KMS-11 (cell line): ENCODE results near the gene ALDOB.

ENCODE experiments used
- H2AFZ ChIP-seq: fragments of 200-600 bp; sonication (generic); 2 replicates; pipeline ENCODE4 v1.6.1; 2016; ENCODE audit warnings: antibody characterized with exemption, mixed run types, low read depth
- H3K27ac ChIP-seq: fragments of 200-600 bp; sonication (generic); 2 replicates; pipeline ENCODE4 v1.6.1; 2016; ENCODE audit warnings: mild to moderate bottlenecking, mixed run types
- H3K27me3 ChIP-seq: fragments of 200-600 bp; sonication (generic); 2 replicates; pipeline ENCODE4 v1.6.1; 2017; ENCODE audit warnings: mild to moderate bottlenecking, low read depth, mixed run types, moderate library complexity; ENCODE audit not compliant: insufficient read depth
- H3K36me3 ChIP-seq: fragments of 200-600 bp; sonication (generic); 2 replicates; pipeline ENCODE4 v1.6.1; 2017; ENCODE audit warnings: mild to moderate bottlenecking, mixed run types; ENCODE audit not compliant: insufficient read depth
- H3K4me1 ChIP-seq: fragments of 200-600 bp; sonication (generic); 2 replicates; pipeline ENCODE4 v1.6.1; 2016; ENCODE audit warnings: mild to moderate bottlenecking, low read depth, mixed run types; ENCODE audit not compliant: poor library complexity, severe bottlenecking
- H3K4me2 ChIP-seq: fragments of 200-600 bp; sonication (generic); 2 replicates; pipeline ENCODE4 v1.7.0; 2016; ENCODE audit warnings: mild to moderate bottlenecking, mixed run types
- H3K4me3 ChIP-seq: fragments of 200-600 bp; sonication (generic); IDR thresholded peaks from 2 replicates; pipeline ENCODE4 v1.6.1; 2017; ENCODE audit warnings: low read depth, low read length, mixed read lengths; ENCODE audit not compliant: insufficient read depth
- H3K79me2 ChIP-seq: fragments of 200-600 bp; sonication (generic); 2 replicates; pipeline ENCODE4 v1.6.1; 2016; ENCODE audit warnings: low read depth, mixed run types; ENCODE audit not compliant: insufficient read depth
- H3K9ac ChIP-seq: fragments of 200-600 bp; sonication (generic); 2 replicates; pipeline ENCODE4 v1.6.1; 2016; ENCODE audit warnings: mild to moderate bottlenecking, mixed run types
- H4K20me1 ChIP-seq: fragments of 200-600 bp; sonication (generic); 2 replicates; pipeline ENCODE4 v1.6.1; 2016; ENCODE audit warnings: mild to moderate bottlenecking, mixed run types; ENCODE audit not compliant: insufficient read depth
- TF ChIP-seq, protein P1 (sequence below): fragments of 200-600 bp; sonication (generic); conservative IDR thresholded peaks from 2 replicates; pipeline ENCODE4 v1.6.1; 2017; ENCODE audit warnings: low read depth, mild to moderate bottlenecking, antibody characterized with exemption, low read length, moderate library complexity, mixed read lengths

The ALDOB gene

DNA sequence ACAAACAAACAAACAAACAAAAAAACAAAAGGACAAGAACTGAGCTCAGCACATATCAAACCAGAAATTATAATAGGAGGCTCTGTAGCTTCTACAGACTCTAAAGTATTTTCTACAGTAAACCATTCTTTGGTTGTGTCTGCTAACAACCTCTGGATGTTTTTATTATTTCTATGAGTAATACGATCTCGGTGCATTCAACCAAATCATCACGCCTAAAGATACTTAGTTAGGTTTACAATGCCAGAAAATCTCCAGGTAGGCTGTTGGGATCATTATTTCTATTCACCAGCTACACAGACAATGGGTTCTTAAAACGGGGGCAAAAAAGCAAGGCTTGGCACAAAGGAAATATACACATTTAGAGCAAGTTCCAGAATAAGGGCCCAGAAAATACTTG, 41.6 kb upstream of the ALDOB start:
- no peak overlapping the region for H3K27ac ChIP-seq
- H3K4me3 ChIP-seq, result no peak overlapping the region
- no peaks in the 10 kb centered on the region for H4K20me1 ChIP-seq
- H3K36me3 ChIP-seq, result no peaks in the 10 kb centered on the region
- H3K27me3 ChIP-seq, result no peaks in the 10 kb centered on the region
- H3K4me1 ChIP-seq, result no peaks in the 10 kb centered on the region
- no peak overlapping the region for H3K4me2 ChIP-seq
- no peaks in the 10 kb centered on the region for H3K79me2 ChIP-seq
- TF ChIP-seq, protein P1, sequence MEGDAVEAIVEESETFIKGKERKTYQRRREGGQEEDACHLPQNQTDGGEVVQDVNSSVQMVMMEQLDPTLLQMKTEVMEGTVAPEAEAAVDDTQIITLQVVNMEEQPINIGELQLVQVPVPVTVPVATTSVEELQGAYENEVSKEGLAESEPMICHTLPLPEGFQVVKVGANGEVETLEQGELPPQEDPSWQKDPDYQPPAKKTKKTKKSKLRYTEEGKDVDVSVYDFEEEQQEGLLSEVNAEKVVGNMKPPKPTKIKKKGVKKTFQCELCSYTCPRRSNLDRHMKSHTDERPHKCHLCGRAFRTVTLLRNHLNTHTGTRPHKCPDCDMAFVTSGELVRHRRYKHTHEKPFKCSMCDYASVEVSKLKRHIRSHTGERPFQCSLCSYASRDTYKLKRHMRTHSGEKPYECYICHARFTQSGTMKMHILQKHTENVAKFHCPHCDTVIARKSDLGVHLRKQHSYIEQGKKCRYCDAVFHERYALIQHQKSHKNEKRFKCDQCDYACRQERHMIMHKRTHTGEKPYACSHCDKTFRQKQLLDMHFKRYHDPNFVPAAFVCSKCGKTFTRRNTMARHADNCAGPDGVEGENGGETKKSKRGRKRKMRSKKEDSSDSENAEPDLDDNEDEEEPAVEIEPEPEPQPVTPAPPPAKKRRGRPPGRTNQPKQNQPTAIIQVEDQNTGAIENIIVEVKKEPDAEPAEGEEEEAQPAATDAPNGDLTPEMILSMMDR, result no peak
- H2AFZ ChIP-seq, result no peak overlapping the region
- H3K9ac ChIP-seq, result no peak overlapping the region

DNA sequence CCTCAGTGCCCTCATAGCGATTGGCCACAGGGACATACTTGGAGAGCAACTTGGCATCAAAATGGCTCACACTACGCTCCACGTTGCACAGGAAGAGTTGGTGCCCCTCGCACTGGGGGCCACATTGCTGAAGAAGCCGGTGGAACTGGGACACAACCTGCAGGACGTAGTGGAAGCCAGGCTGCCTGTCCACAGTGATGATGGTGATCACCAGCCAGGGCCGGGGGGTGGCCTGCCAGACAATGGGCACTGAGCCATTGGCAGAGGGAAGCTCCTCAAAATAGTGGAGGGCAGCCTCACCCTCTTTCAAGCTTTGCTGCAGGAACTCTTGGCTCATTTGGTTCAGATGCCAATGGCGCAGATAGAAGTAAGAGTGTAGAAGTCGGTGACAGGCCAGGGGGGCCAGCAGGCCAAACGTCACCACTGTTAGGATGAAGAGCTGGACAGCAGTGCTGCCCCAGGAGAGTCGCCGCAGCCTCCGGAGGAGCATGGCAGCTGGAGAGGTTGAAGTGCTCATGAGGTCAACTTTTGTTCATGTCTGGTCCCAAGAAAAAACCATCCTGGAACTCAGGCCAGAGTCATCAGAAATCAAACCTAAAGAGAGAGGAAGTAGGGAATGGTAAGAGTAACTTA, 41.1 kb upstream of the ALDOB start:
- Histone ChIP-seq H4K20me1 (no peaks in the 10 kb centered on the region), H3K9ac (no peak overlapping the region), H3K4me2 (no peak overlapping the region), H3K27ac (no peak overlapping the region), H3K27me3 (no peaks in the 10 kb centered on the region), H3K4me1 (no peaks in the 10 kb centered on the region), H3K4me3 (no peak overlapping the region), H3K79me2 (no peaks in the 10 kb centered on the region), H3K36me3 (no peaks in the 10 kb centered on the region), H2AFZ (no peak overlapping the region)
- TF ChIP-seq, protein P1, result no peak

DNA sequence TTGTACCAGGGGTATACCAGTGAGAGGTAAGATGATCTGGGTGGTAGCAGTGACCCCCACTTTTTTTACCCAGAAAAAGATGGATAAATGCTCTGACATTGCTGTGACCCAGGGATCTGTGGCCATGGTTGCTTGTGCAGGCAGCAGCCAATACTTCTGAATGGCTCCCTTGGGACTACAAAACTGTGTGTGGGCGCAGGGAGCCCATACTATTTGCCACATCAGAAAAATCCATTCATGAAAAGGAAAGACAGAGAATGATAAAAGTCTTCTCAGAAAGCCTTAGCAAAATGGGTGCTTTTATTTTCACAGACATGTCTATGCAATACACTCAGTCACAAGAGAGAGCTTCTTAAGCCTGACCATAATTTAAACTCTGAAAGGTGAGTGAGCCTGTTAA, 37.3 kb upstream of the ALDOB start:
- no peaks in the 10 kb centered on the region for H3K27me3 ChIP-seq
- TF ChIP-seq, protein P1, result no peak
- no peak overlapping the region for H3K27ac ChIP-seq
- H3K79me2 ChIP-seq, result no peaks in the 10 kb centered on the region
- no peaks in the 10 kb centered on the region for H4K20me1 ChIP-seq
- H3K4me3 ChIP-seq, result no peak overlapping the region
- no peak overlapping the region for H3K9ac ChIP-seq
- H3K36me3 ChIP-seq, result no peaks in the 10 kb centered on the region
- H3K4me1 ChIP-seq, result no peaks in the 10 kb centered on the region
- H3K4me2 ChIP-seq, result no peak overlapping the region
- H2AFZ ChIP-seq, result no peak overlapping the region

DNA sequence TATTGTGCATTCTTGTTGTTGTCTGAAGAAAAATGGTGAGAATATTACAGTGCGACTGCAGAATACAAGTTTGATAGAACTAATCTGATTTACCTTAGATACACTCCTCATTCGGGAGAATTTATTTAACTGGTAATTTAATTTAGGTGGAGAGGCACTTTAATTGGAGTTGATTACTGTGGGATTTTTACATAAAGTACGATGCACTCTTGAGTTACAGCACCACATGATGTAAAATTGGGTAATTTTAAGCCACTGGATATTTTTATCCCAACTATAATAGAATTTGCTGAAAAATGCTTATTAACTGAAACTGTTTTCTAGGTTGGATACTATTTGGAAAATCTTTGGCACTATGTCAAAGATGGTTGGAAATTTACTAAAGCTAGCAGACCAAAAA, 35.4 kb upstream of the ALDOB start:
- no peak overlapping the region for H3K9ac ChIP-seq
- no peaks in the 10 kb centered on the region for H4K20me1 ChIP-seq
- H3K36me3 ChIP-seq, result no peaks in the 10 kb centered on the region
- H3K4me3 ChIP-seq, result no peak overlapping the region
- no peak overlapping the region for H3K4me2 ChIP-seq
- no peaks in the 10 kb centered on the region for H3K4me1 ChIP-seq
- TF ChIP-seq, protein P1, result no peak
- H2AFZ ChIP-seq, result no peak overlapping the region
- no peaks in the 10 kb centered on the region for H3K27me3 ChIP-seq
- no peaks in the 10 kb centered on the region for H3K79me2 ChIP-seq
- H3K27ac ChIP-seq, result no peak overlapping the region
